Large intestine (tissue), 3 donors: Measurements from ENCODE around the gene TMEM109. TPM values are rescaled to one million over a fixed set of nuclear protein-coding genes. Genes with fewer than 3 reads are reported as not detected.

ENCODE experiments used
- DNase-seq, 2 donors: peaks; one replicate each; pipeline versions ENCODE4 v3.0.0 to v3.0.0-alpha.2; 2013
- H3K27ac ChIP-seq: one replicate; pipeline ENCODE4 v1.5.1; 2013; ENCODE audit warnings: low read length
- H3K27me3 ChIP-seq: 2 replicates; pipeline ENCODE4 v1.6.1; 2013; ENCODE audit warnings: low read length; ENCODE audit not compliant: control insufficient read depth, insufficient read depth
- H3K36me3 ChIP-seq: 2 replicates; pipeline ENCODE4 v1.6.1; 2013; ENCODE audit warnings: low read length; ENCODE audit not compliant: control insufficient read depth, insufficient read depth
- H3K4me1 ChIP-seq: one replicate; pipeline ENCODE4 v1.6.1; 2013; ENCODE audit warnings: low read length; ENCODE audit not compliant: control insufficient read depth, insufficient read depth
- H3K4me3 ChIP-seq: one replicate; pipeline ENCODE4 v1.5.1; 2013; ENCODE audit warnings: low read length
- H3K9me3 ChIP-seq: one replicate; pipeline ENCODE4 v1.6.1; 2013; ENCODE audit warnings: mild to moderate bottlenecking, low read depth, low read length, moderate library complexity; ENCODE audit not compliant: control insufficient read depth
- WGBS: methylation state at CpG from one replicate; pipeline ENCODE4 v1.1.5; 2013; ENCODE audit warnings: low lambda C conversion rate; ENCODE audit not compliant: insufficient coverage; 5-methylcytosine and 5-hydroxymethylcytosine counted together
- polyA plus RNA-seq: library from polyadenylated mRNA; unstranded; fragments of 120-200 nt; gene quantifications from one replicate; pipeline ENCODE4 v1.2.1, GENCODE V29; 2013

TMEM109 gene
- polyA plus RNA-seq, 1 donor = 42.2 TPM

- no peak for DNase-seq
- Histone ChIP-seq H3K4me1 (peaks cover 8% of the 10 kb centered on the region), H3K27ac (no peak overlapping the region), H3K36me3 (peaks cover 14% of the 10 kb centered on the region), H3K4me3 (no peak overlapping the region), H3K27me3 (no peaks in the 10 kb centered on the region), H3K9me3 (no peaks in the 10 kb centered on the region)
- 57% methylated on average over 1 of the region's 5 CpGs for WGBS
Measured at GRCh38 chr11:60878245-60879101, 35.5 kb upstream of the TMEM109 start.

- H3K9me3 ChIP-seq = no peaks in the 10 kb centered on the region
- no peak overlapping the region for H3K27ac ChIP-seq
- peaks cover 8% of the 10 kb centered on the region for H3K4me1 ChIP-seq
- no peak overlapping the region for H3K4me3 ChIP-seq
- no peak for DNase-seq
- H3K27me3 ChIP-seq = no peaks in the 10 kb centered on the region
- H3K36me3 ChIP-seq = peaks cover 14% of the 10 kb centered on the region
- WGBS = no CpG with 5 or more reads among the region's 1 CpG
Measured at GRCh38 chr11:60879104-60879503, 34.9 kb upstream of the TMEM109 start.

GRCh38 chr11:60879971-60880588 is 33.9 kb upstream of the TMEM109 start:
- Histone ChIP-seq H3K4me3 (no peak overlapping the region), H3K27me3 (no peaks in the 10 kb centered on the region), H3K27ac (no peak overlapping the region), H3K4me1 (peaks cover 5% of the 10 kb centered on the region), H3K9me3 (no peaks in the 10 kb centered on the region), H3K36me3 (peaks cover 14% of the 10 kb centered on the region)
- DNase-seq = no peak
- WGBS = no CpG with 5 or more reads among the region's 5 CpGs

- no peaks in the 10 kb centered on the region for H3K27me3 ChIP-seq
- no peak for DNase-seq
Measured at GRCh38 chr11:60880643-60881282, 33.2 kb upstream of the TMEM109 start.

GRCh38 chr11:60887556-60887955 is 26.4 kb upstream of the TMEM109 start:
- no peak overlapping the region for H3K27ac ChIP-seq
- H3K9me3 ChIP-seq = no peaks in the 10 kb centered on the region
- WGBS = no CpG with 5 or more reads among the region's 5 CpGs
- H3K27me3 ChIP-seq = no peaks in the 10 kb centered on the region
- peaks cover 15% of the 10 kb centered on the region for H3K36me3 ChIP-seq
- H3K4me3 ChIP-seq = no peak overlapping the region
- no peaks in the 10 kb centered on the region for H3K4me1 ChIP-seq
- DNase-seq = peak; percentile 48 to 53

More at GRCh38 chr11:60880643-60881282, 33.2 kb upstream of the TMEM109 start:
- Histone ChIP-seq H3K9me3 (no peaks in the 10 kb centered on the region), H3K27ac (no peak overlapping the region), H3K4me1 (no peaks in the 10 kb centered on the region), H3K4me3 (no peak overlapping the region), H3K36me3 (peaks cover 14% of the 10 kb centered on the region)
- WGBS = no CpG with 5 or more reads among the region's 8 CpGs

- DNase-seq = peak in 1 of 2 donors; percentile 41
- H3K27ac ChIP-seq = no peak overlapping the region
- no peaks in the 10 kb centered on the region for H3K9me3 ChIP-seq
- H3K36me3 ChIP-seq = peaks cover 38% of the 10 kb centered on the region
- WGBS = 89% methylated on average over 1 of the region's 6 CpGs
- H3K27me3 ChIP-seq = no peaks in the 10 kb centered on the region
- H3K4me3 ChIP-seq = no peak overlapping the region
- no peaks in the 10 kb centered on the region for H3K4me1 ChIP-seq
Measured at GRCh38 chr11:60889869-60890311, 24.1 kb upstream of the TMEM109 start.

- H3K27me3 ChIP-seq = no peaks in the 10 kb centered on the region
- no peaks in the 10 kb centered on the region for H3K4me1 ChIP-seq
- no peaks in the 10 kb centered on the region for H3K9me3 ChIP-seq
- H3K4me3 ChIP-seq = no peak overlapping the region
- peaks cover 42% of the 10 kb centered on the region for H3K36me3 ChIP-seq
- DNase-seq = no peak
- no peak overlapping the region for H3K27ac ChIP-seq
- no CpG with 5 or more reads among the region's 5 CpGs for WGBS
Measured at GRCh38 chr11:60890696-60891095, 23.3 kb upstream of the TMEM109 start.

GRCh38 chr11:60891103-60891741 is 22.7 kb upstream of the TMEM109 start:
- H3K27me3 ChIP-seq = no peaks in the 10 kb centered on the region
- no peaks in the 10 kb centered on the region for H3K9me3 ChIP-seq
- H3K36me3 ChIP-seq = peaks cover 47% of the 10 kb centered on the region
- no peaks in the 10 kb centered on the region for H3K4me1 ChIP-seq
- DNase-seq = no peak
- H3K4me3 ChIP-seq = no peak overlapping the region
- WGBS = no CpG with 5 or more reads among the region's 7 CpGs
- no peak overlapping the region for H3K27ac ChIP-seq

- WGBS = no CpG with 5 or more reads among the region's 5 CpGs
- Histone ChIP-seq H3K27me3 (no peaks in the 10 kb centered on the region), H3K27ac (no peak overlapping the region), H3K36me3 (peaks cover 78% of the 10 kb centered on the region), H3K4me3 (no peak overlapping the region), H3K4me1 (no peaks in the 10 kb centered on the region), H3K9me3 (no peaks in the 10 kb centered on the region)
- no peak for DNase-seq
Measured at GRCh38 chr11:60895687-60896086, 18.3 kb upstream of the TMEM109 start.

GRCh38 chr11:60897496-60897895 is 16.5 kb upstream of the TMEM109 start:
- Histone ChIP-seq H3K4me3 (no peak overlapping the region), H3K9me3 (no peaks in the 10 kb centered on the region), H3K27ac (no peak overlapping the region), H3K4me1 (no peaks in the 10 kb centered on the region), H3K36me3 (peaks cover 86% of the 10 kb centered on the region), H3K27me3 (no peaks in the 10 kb centered on the region)
- no peak for DNase-seq
- no CpG with 5 or more reads among the region's 4 CpGs for WGBS
